CD8-positive, alpha-beta memory T cell (primary cell): Measurements from ENCODE around the gene SOX5. TPM values are rescaled to one million over a fixed set of nuclear protein-coding genes. Genes with fewer than 3 reads are reported as not detected.

Experiments used
- CTCF ChIA-PET: fragments of 350-600 bp; sonication (Branson Sonifier 250); formaldehyde crosslinking; loops from one replicate; lab custom pipeline; 2021; ENCODE audit warnings: antibody characterized with exemption; lab: Charles Lee
- POLR2A ChIA-PET: fragments of 350-600 bp; sonication (Branson Sonifier 250); formaldehyde crosslinking; loops from one replicate; lab custom pipeline; 2021; ENCODE audit warnings: antibody characterized with exemption; lab: Charles Lee
- DNase-seq, 5 donors: peaks; one replicate each; pipeline versions ENCODE4 v3.0.0 to v3.0.0-alpha.2; 2020 to 2022; ENCODE audit warnings: mixed read lengths in 1 of 5
- H3K27ac ChIP-seq: one replicate; pipeline ENCODE4 v1.7.0; 2013; ENCODE audit warnings: low read depth, mild to moderate bottlenecking, low read length, moderate library complexity
- H3K27me3 ChIP-seq: 2 replicates; pipeline ENCODE4 v1.7.0; 2013; ENCODE audit warnings: low read length, mild to moderate bottlenecking; ENCODE audit not compliant: insufficient read depth, poor library complexity, severe bottlenecking
- H3K36me3 ChIP-seq: 2 replicates; pipeline ENCODE4 v1.7.0; 2013; ENCODE audit warnings: mild to moderate bottlenecking, low read length, moderate library complexity; ENCODE audit not compliant: insufficient read depth
- H3K4me1 ChIP-seq: 2 replicates; pipeline ENCODE4 v1.7.0; 2013; ENCODE audit warnings: mild to moderate bottlenecking, low read length, moderate library complexity; ENCODE audit not compliant: insufficient read depth
- H3K4me3 ChIP-seq: 2 replicates; pipeline ENCODE4 v1.7.0; 2013; ENCODE audit warnings: mild to moderate bottlenecking, low read length
- H3K9me3 ChIP-seq: 2 replicates; pipeline ENCODE4 v1.7.0; 2013; ENCODE audit warnings: mild to moderate bottlenecking, low read length
- H3K27ac Mint-ChIP-seq, 8 donors: one replicate each; pipeline ENCODE4 v1.8.0; 2020 to 2021; ENCODE audit warnings: mixed read lengths in 8 of 8, mild to moderate bottlenecking in 6 of 8, inconsistent platforms in 3 of 8, moderate library complexity in 3 of 8
- H3K27me3 Mint-ChIP-seq, 2 donors: one replicate each; pipeline ENCODE4 v1.8.0; 2020 to 2021; ENCODE audit warnings: mixed read lengths in 2 of 2, mild to moderate bottlenecking in 1 of 2, moderate library complexity in 1 of 2
- H3K36me3 Mint-ChIP-seq, 3 donors: one replicate each; pipeline ENCODE4 v1.8.0; 2020 to 2021; ENCODE audit warnings: mixed read lengths in 3 of 3, inconsistent platforms in 1 of 3, mild to moderate bottlenecking in 1 of 3
- H3K4me1 Mint-ChIP-seq, 3 donors: one replicate each; pipeline ENCODE4 v1.8.0; 2020 to 2021; ENCODE audit warnings: mixed read lengths in 3 of 3, inconsistent platforms in 1 of 3, mild to moderate bottlenecking in 1 of 3
- H3K4me3 Mint-ChIP-seq, 7 donors: one replicate each; pipeline ENCODE4 v1.8.0; 2020 to 2021; ENCODE audit warnings: mixed read lengths in 7 of 7, mild to moderate bottlenecking in 6 of 7, moderate library complexity in 4 of 7, inconsistent platforms in 2 of 7
- H3K9me3 Mint-ChIP-seq, 5 donors: one replicate each; pipeline ENCODE4 v1.8.0; 2020 to 2022; ENCODE audit warnings: mixed read lengths in 5 of 5, mild to moderate bottlenecking in 3 of 5, moderate library complexity in 2 of 5, inconsistent platforms in 1 of 5
- polyA plus RNA-seq: library from polyadenylated mRNA; unstranded; fragments of 300-500 nt; fragmentation: Illumina TruSeq; gene quantifications from one replicate; pipeline ENCODE4 v1.2.3, GENCODE V29; 2021
- total RNA-seq, 2 experiments: library from RNA; stranded (reverse); gene quantifications; one replicate each; pipeline ENCODE4 v1.2.3, GENCODE V29; 2021

SOX5 gene
- total and polyA plus RNA-seq, 3 experiments from 2014 or later = 0.13 to 0.18 TPM; not detected in 1

DNA sequence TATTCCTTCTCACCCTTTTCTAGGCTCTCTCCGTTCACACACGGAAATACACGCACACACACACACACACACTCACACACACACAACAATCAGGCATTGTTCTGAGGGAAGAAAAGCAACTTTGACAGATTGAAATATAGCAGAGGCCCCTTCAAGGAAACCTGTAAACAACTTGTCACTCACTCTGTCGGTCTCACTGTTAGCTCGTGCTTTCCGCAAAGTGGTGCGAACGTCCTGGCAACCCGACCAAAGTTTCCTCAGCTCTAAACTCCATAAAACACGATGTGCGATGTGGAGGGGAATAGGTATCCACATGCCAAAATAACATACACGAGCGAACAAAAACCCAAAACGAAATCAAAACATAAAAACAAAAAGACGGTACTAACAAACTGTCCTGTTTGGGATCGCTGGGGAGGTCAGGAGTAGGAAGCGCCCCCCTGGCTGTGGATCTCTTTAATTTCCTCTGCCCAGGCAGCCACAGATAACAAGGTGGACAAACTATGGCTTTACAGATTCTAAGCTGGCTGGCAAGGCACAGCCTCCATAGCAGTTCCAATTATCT is 822 bp upstream of the SOX5 start:
- no peak overlapping the region for H3K4me3 ChIP-seq
- H3K36me3 ChIP-seq = no peaks in the 10 kb centered on the region
- no peaks in the 10 kb centered on the region for H3K36me3 Mint-ChIP-seq
- H3K4me1 Mint-ChIP-seq = no peaks in the 10 kb centered on the region
- POLR2A ChIA-PET = no interaction called here
- H3K4me3 Mint-ChIP-seq = no peak overlapping the region
- DNase-seq = no peak
- no peaks in the 10 kb centered on the region for H3K4me1 ChIP-seq
- no peaks in the 10 kb centered on the region for H3K27me3 ChIP-seq
- H3K27ac ChIP-seq = no peak overlapping the region
- H3K9me3 Mint-ChIP-seq = peaks cover 0 to 2% (median 0%) of the 10 kb centered on the region in 5 donors
- no peaks in the 10 kb centered on the region for H3K9me3 ChIP-seq
- H3K27me3 Mint-ChIP-seq = peaks cover 0 to 1% of the 10 kb centered on the region in 2 donors
- no peak overlapping the region for H3K27ac Mint-ChIP-seq
- CTCF ChIA-PET = no interaction called here

DNA sequence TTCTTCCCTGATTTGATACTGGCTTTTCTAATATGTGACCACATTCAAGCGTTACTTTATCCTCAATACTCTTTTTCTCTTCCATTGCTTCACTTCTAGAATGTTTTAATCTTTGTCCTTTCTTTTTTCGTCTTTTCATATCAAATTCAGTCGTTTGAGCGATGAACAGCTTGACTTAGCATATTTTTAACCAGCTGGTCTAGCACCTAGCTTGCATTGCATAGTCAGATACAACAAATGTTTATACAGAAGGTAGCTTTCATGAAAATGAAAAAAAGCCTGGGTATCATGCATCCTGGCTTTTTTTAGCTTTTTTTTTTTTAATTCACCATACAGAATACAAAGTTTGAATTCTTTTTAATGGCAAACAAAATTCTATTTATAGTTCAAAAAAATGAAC is 1.2 kb downstream of the SOX5 start:
- no peak overlapping the region for H3K4me3 Mint-ChIP-seq
- CTCF ChIA-PET = no interaction called here

DNA sequence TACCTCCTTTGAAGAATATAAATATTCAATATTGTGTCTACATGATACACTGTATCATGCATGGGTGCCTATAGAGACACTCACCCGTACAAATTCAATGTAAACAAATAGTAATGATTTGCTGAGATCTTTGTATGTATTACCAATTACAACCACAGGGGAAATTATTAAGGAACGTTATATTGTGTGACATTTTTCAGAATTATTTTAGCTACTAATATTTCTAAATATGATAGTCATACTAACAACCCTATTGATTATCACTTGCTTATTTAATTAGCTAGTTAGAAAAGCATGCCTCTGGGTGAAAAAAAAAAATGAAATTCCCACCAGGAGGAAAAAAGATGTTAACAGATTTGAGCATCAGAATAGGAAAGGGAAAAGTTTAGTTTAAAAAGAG is 2.1 kb downstream of the SOX5 start:
- no peak overlapping the region for H3K27ac Mint-ChIP-seq
- POLR2A ChIA-PET = interaction anchor here (0.7 kb wide), 1 partner anchor 1421 kb away, joined by 4 read pairs; no protein-coding TSS in a partner anchor
- CTCF ChIA-PET = no interaction called here

More for the DNA sequence above, 1.2 kb downstream of the SOX5 start:
- Mint-ChIP-seq H3K4me1 (no peaks in the 10 kb centered on the region), H3K27ac (no peak overlapping the region), H3K36me3 (no peaks in the 10 kb centered on the region), H3K9me3 (peaks cover 0 to 2% (median 0%) of the 10 kb centered on the region in 5 donors), H3K27me3 (peaks cover 0 to 1% of the 10 kb centered on the region in 2 donors)
- no peaks in the 10 kb centered on the region for H3K9me3 ChIP-seq
- no peak overlapping the region for H3K27ac ChIP-seq
- no peaks in the 10 kb centered on the region for H3K27me3 ChIP-seq
- no peak overlapping the region for H3K4me3 ChIP-seq
- DNase-seq = no peak
- POLR2A ChIA-PET = interaction anchor here (0.7 kb wide), 1 partner anchor 1422 kb away, joined by 4 read pairs; no protein-coding TSS in a partner anchor
- no peaks in the 10 kb centered on the region for H3K36me3 ChIP-seq
- H3K4me1 ChIP-seq = no peaks in the 10 kb centered on the region

DNA sequence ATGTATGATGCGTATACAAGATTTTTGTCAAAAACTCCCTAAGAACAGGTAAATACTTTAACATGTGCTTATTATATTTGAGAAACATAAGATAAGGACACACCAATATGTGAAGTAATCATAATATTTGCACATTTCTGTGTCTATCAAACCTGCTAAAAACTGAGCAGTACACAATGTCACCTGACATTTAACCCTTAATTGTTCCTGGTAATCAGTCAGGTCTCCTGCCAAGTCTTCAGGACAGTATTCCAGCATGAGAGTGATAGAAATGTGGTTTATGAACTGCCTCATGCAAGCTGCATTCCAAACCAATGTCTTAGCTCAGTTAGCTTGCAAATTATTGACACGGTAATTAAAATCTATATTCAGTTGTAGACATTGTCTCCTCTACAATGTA is 4.2 kb downstream of the SOX5 start:
- H3K27ac ChIP-seq = no peak overlapping the region
- H3K4me1 ChIP-seq = no peaks in the 10 kb centered on the region

More for the DNA sequence above, 2.1 kb downstream of the SOX5 start:
- H3K27ac ChIP-seq = no peak overlapping the region
- no peaks in the 10 kb centered on the region for H3K4me1 ChIP-seq
- no peaks in the 10 kb centered on the region for H3K36me3 ChIP-seq
- H3K27me3 Mint-ChIP-seq = peaks cover 0 to 1% of the 10 kb centered on the region in 2 donors
- H3K4me3 Mint-ChIP-seq = no peak overlapping the region
- H3K9me3 ChIP-seq = no peaks in the 10 kb centered on the region
- no peak for DNase-seq
- no peaks in the 10 kb centered on the region for H3K4me1 Mint-ChIP-seq
- peaks cover 0 to 2% (median 0%) of the 10 kb centered on the region in 5 donors for H3K9me3 Mint-ChIP-seq
- H3K36me3 Mint-ChIP-seq = no peaks in the 10 kb centered on the region
- H3K4me3 ChIP-seq = no peak overlapping the region
- no peaks in the 10 kb centered on the region for H3K27me3 ChIP-seq

DNA sequence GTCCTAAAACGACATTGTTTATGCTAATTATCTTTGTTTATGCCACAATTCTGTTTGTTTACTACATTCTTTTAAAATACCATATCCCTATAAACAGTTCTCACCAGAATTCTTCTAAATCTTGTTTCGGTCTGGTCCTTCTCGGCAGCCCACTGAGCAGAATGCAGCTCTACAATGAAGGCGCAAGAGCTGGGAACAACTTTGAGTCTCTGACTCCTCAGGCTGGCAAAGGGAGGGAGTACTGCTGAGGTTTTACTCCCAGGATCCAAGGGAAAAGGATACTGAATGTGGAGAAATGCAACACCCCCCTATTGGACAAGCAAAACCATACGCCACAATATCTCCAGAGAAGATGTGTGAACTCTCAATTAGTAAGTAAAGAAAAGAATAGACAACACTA is 5.4 kb downstream of the SOX5 start:
- peaks cover 0 to 1% of the 10 kb centered on the region in 2 donors for H3K27me3 Mint-ChIP-seq
- H3K27ac Mint-ChIP-seq = no peak overlapping the region
- H3K4me3 Mint-ChIP-seq = no peak overlapping the region
- Histone ChIP-seq H3K4me3 (no peak overlapping the region), H3K9me3 (no peaks in the 10 kb centered on the region), H3K36me3 (no peaks in the 10 kb centered on the region), H3K4me1 (no peaks in the 10 kb centered on the region), H3K27me3 (no peaks in the 10 kb centered on the region), H3K27ac (no peak overlapping the region)
- no peaks in the 10 kb centered on the region for H3K36me3 Mint-ChIP-seq
- DNase-seq = no peak
- ChIA-PET CTCF (no interaction called here), POLR2A (no interaction called here)
- H3K4me1 Mint-ChIP-seq = no peaks in the 10 kb centered on the region
- H3K9me3 Mint-ChIP-seq = peaks cover 0 to 6% (median 2%) of the 10 kb centered on the region in 5 donors

More for the DNA sequence above, 4.2 kb downstream of the SOX5 start:
- Histone ChIP-seq H3K36me3 (no peaks in the 10 kb centered on the region), H3K4me3 (no peak overlapping the region), H3K27me3 (no peaks in the 10 kb centered on the region), H3K9me3 (no peaks in the 10 kb centered on the region)
- no peak for DNase-seq
- ChIA-PET POLR2A (no interaction called here), CTCF (no interaction called here)
- no peaks in the 10 kb centered on the region for H3K36me3 Mint-ChIP-seq
- H3K9me3 Mint-ChIP-seq = peaks cover 0 to 3% (median 2%) of the 10 kb centered on the region in 5 donors
- peaks cover 0 to 1% of the 10 kb centered on the region in 2 donors for H3K27me3 Mint-ChIP-seq
- H3K4me1 Mint-ChIP-seq = no peaks in the 10 kb centered on the region
- no peak overlapping the region for H3K27ac Mint-ChIP-seq
- no peak overlapping the region for H3K4me3 Mint-ChIP-seq

DNA sequence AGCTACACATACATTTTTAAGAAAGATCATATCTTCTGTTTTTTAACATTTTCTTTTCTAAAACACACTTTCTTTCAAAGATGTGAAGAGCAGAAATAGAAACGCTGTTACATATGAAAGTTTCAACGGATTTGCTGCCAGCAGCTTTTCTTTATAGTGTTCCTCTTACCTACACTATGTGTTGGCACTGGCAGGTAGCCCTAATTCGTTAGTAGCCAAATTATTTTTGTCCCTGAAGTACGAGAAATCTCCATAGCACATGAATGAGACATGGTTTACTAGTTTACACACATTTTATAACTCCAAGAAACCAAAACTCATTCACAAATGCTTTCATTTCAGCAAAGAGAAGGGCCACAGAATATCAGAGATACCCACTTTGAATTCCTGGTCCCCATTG is 6.6 kb downstream of the SOX5 start:
- Mint-ChIP-seq H3K4me3 (no peak overlapping the region), H3K27me3 (peaks cover 0 to 1% of the 10 kb centered on the region in 2 donors), H3K4me1 (no peaks in the 10 kb centered on the region), H3K36me3 (no peaks in the 10 kb centered on the region), H3K27ac (no peak overlapping the region), H3K9me3 (peaks cover 0 to 6% (median 2%) of the 10 kb centered on the region in 5 donors)
- H3K9me3 ChIP-seq = no peaks in the 10 kb centered on the region
- H3K27ac ChIP-seq = no peak overlapping the region
- DNase-seq = no peak
- H3K4me1 ChIP-seq = no peaks in the 10 kb centered on the region
- ChIA-PET CTCF (no interaction called here), POLR2A (no interaction called here)
- no peaks in the 10 kb centered on the region for H3K36me3 ChIP-seq
- H3K27me3 ChIP-seq = no peaks in the 10 kb centered on the region
- no peak overlapping the region for H3K4me3 ChIP-seq

DNA sequence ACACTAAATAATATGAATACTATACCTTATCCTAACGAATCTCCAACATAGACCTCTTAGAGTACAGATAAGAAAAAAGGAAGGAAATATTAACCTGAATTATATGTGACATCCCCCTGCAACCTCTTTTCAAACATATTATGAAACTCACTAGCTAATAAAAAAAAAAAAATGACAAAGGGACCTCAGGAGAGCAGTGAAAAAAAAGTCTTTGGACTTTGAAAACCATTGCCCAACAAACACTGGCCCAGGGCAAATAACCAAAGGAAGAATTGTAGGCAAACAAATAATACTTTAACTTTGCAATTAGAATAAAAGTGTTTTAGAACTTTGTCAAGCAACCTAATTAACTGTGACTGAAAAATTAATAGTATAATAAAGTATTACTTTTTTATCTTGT is 7.7 kb downstream of the SOX5 start:
- H3K36me3 Mint-ChIP-seq = no peaks in the 10 kb centered on the region
- H3K4me1 ChIP-seq = no peaks in the 10 kb centered on the region
- no peaks in the 10 kb centered on the region for H3K9me3 ChIP-seq
- no peak overlapping the region for H3K27ac ChIP-seq
- no peaks in the 10 kb centered on the region for H3K27me3 Mint-ChIP-seq
- ChIA-PET POLR2A (no interaction called here), CTCF (no interaction called here)
- H3K27ac Mint-ChIP-seq = no peak overlapping the region
- H3K9me3 Mint-ChIP-seq = peaks cover 0 to 5% (median 2%) of the 10 kb centered on the region in 5 donors
- H3K4me1 Mint-ChIP-seq = no peaks in the 10 kb centered on the region
- no peak overlapping the region for H3K4me3 Mint-ChIP-seq
- no peaks in the 10 kb centered on the region for H3K36me3 ChIP-seq
- no peaks in the 10 kb centered on the region for H3K27me3 ChIP-seq
- no peak overlapping the region for H3K4me3 ChIP-seq
- no peak for DNase-seq

DNA sequence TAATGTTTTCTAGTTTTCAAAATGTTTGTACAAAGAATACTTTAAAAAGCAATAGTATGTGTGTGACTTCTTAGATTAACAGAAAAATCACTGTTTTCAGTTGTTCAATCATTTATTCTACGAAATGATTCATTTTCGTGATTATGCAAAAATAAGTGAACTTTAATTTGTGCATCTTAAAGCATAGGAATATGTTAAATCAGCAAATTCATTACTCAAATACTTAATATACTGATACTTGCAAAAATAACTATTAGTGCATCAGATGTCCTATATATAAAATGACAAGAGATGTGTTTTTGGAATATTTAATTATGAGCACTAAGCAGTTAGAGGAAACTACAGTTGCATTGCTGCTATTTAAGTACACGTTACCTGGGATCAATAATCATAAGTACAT is 11.0 kb downstream of the SOX5 start:
- H3K27ac Mint-ChIP-seq = no peak overlapping the region
- no peaks in the 10 kb centered on the region for H3K27me3 Mint-ChIP-seq
- ChIA-PET POLR2A (no interaction called here), CTCF (no interaction called here)
- peaks cover 0 to 4% (median 1%) of the 10 kb centered on the region in 5 donors for H3K9me3 Mint-ChIP-seq
- Histone ChIP-seq H3K36me3 (no peaks in the 10 kb centered on the region), H3K4me1 (no peaks in the 10 kb centered on the region), H3K4me3 (no peak overlapping the region), H3K27ac (no peak overlapping the region), H3K27me3 (no peaks in the 10 kb centered on the region), H3K9me3 (no peaks in the 10 kb centered on the region)
- no peaks in the 10 kb centered on the region for H3K36me3 Mint-ChIP-seq
- H3K4me1 Mint-ChIP-seq = no peaks in the 10 kb centered on the region
- DNase-seq = no peak
- H3K4me3 Mint-ChIP-seq = no peak overlapping the region
